Measurements from ENCODE around the gene ACADSB.
A peak's percentile ranks its signal among the peaks of the same experiment; 100 is the strongest.

Gene ACADSB

DNA sequence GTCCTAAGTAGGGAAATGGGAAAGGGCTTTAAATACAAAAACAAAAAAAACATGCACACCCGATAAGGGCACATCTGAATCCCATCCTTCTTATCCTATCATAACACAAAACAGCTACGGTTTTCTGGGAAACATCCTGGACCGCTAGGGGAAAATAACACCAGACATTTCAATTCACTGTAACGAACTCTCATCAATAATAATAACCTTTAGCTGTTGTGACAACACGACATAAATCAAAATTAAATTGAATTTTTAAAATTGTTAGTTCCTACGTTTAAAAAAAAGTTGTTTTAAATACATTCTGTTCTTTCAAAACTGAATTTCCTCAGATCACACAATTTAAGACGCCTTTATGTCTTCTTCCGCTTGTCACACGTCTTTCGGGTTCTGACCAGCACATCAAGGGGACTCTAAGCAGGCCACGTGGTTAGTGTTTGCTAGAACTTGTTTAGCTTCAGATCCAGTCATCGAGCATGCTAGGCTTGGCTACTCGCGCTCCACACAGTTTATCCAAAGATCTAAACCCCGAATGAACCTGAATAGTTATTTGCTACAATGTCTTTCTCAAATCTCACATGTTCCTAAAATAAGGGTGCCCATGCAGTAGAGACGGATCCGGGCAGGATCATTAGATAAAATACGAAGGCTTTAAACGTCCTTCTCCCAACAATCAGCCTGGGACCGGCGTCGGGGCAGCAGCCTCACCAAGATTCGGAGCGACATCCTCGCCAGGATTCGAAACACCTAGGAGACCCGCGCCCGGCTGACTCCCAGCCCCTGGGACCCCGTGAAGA lies 1.1 kb upstream of the ACADSB start:
- peak; percentile 80 for DNase-seq

- no peak for DNase-seq
Measured at GRCh38 chr10:123009105-123009820, 457 bp downstream of the ACADSB start.

DNA sequence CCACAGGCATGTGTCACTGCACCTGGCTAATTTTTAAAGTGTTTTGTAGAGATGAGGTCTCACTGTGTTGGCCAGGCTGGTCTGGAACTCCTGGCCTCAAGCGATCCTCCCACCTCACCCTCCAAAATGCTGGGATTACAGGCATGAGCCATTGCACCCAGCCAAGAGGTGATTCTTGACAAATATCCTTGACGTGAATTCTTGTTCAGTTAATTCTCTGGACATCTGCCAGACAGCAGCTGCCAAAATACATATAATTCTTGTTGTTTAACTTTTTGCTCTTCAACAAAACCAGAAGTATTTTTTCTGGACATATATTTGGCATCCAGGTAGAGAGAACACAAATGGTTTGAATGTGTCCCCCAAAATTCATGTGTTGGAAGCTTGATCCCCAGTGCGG lies 3.2 kb downstream of the ACADSB start:
- DNase-seq, result no peak

DNA sequence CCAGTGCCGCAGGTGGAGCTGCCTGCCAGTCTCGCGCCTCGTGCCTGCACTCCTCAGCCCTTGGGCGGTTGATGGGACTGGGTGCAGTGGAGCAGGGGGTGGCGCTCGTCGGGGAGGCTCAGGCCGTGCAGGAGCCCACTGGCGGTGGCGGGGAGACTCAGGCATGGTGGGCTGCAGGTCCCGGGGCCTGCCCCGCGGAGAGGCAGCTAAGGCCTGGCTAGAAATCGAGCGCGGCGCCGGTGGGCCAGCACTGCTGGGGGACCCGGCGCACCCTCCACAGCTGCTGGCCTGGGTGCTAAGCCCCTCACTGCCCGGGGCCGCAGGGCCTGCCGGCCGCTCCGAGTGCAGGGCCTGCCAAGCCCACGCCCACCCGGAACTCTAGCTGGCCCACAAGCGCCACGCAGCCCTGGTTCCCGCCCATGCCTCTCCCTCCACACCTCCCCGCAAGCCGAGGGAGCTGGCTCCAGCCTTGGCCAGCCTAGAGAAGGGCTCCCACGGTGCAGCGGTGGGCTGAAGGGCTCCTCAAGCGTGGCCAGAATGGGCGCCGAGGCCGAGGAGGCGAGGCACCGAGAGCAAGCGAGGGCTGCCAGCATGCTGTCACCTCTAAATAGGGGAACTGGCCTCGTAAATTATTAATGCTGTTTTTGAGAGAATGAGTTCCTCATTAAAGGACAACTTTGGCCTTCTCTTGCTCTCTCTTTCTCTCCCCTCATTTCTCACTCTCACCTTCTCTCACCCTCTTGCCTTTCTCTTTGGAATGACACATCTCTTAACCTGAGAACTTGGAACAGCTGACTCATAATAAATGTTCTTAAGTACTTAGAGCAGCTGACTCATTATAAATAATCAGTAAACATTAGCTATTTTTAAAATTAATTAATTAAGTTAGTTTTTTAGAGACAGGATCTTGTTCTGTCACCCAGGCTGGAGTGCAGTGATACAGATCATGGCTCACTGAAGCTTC lies 4.9 kb downstream of the ACADSB start:
- no peak for DNase-seq

- no peak for DNase-seq
Measured at GRCh38 chr10:123014772-123015171, 6.0 kb downstream of the ACADSB start.

DNA sequence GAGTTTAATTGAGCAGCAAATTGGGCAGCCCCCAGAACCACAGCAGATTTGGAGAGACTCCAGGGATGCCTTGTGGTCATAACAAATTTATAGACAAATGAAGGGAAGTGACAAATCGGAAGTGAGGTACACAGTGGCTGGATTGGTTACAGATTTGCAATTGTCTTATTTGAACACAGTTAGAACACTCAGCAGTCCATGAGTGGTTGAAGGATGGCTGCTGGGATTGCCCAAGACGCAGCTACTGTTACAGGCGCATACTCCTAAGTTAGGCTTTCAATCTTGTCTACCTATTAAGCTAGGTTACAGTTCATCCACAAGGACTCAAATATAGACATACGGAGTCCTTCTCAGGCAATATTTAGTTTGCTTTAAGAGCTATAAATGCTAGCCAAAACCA lies 7.4 kb downstream of the ACADSB start:
- DNase-seq, result no peak

DNA sequence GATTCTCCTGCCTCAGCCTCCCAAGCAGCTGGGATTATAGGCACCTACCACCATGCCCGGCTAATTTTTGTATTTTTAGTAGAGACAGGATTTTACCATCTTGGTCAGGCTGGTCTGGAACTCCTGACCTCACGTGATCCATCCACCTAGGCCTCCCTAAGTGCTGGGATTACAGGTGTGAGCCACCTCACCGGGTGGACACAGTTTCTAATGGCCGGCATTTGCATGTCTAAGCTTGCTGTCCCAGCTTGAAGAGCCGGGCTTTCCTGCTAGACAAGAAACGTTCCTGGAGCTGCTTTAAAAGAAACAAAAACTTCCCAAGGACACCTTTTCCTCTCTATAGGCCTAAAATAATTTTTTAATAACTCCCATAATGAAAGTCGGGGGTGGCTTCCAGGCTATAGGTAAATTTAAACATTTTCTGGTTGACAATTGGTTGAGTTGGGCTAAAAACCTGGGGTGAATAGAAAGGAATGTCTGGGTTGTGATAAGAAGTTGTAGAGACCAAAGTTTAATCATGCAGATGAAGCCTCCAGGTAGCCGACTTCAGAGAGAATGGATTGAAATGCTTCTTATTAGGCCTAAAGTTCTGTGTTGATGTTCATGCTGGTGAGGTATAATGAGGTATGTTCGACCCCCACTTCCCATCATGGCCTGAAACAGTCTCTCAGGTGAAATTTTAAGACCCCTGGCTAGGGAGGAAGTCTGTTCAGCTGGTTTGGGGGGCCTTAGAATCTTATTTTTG lies 8.8 kb downstream of the ACADSB start:
- DNase-seq, result no peak

DNA sequence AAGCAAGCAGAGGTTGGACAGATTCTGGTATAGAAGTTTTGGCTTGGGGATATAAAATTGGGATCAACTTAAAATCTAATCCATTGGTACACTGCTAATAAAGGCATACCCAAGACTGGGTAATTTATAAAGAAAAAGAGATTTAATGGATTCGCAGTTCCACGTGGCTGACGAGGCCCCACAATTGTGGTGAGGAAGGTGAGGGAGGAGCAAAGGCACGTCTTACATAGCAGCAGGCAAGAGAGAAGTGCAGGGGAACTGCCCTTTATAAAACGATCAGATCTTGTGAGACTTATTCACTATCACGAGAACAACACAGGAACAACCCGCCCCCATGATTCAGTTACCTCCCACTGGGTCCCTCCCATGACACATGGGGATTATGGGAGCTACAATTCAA lies 9.7 kb downstream of the ACADSB start:
- DNase-seq, result no peak

DNA sequence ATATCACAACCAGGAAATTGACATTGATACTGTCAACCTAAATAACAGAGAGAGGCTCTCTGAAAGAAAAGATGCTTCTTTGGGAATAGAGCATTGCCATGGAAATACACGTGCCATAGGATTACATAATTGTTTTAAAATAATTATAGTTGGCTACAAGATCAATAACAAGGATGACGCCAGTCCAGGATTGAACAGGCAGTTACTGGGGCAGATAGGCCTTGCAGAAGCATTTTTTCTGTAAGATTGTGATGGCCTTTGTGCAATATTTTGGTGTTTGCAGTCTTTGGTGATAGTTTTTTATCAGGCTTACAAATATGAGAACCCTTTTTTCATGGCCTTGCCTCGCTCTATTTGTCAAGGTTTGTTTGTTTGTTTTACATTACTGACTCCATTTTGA lies 10.5 kb downstream of the ACADSB start:
- no peak for DNase-seq

DNA sequence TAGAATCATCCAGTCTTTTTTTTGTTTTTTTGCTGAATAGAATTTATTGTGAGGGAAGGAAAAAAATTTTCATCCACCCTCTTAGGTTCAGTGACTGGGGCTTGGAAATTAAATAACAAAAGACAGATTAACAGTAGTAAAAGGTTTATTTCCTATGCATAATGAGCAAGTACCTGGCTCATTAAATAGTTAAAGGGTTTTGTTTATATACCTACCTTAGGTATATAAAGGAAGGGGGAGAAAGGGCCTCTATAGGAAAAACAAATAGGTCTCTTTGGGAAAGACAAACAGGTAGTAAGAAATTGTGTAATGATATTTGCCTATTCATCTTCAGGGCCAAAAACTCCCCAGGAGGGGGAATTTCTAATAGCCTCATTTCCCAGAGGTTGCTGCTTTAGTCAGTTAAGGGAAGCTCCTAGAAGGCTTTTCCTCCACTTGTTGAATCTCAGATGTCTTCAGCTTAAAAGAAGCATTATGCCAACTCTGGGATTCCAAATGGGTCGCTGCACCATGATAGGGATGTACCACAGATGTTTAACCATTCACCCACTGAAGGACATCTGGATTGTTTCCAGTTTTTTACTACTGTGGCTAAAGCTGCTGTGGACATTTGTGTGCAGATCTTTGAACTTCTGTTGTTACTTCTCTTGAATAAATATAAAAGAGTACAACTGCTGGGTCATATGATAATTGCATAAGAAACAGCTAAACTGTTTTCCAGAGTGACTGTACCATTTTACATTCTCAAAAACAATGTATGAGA lies 11.3 kb downstream of the ACADSB start:
- DNase-seq, result no peak

DNA sequence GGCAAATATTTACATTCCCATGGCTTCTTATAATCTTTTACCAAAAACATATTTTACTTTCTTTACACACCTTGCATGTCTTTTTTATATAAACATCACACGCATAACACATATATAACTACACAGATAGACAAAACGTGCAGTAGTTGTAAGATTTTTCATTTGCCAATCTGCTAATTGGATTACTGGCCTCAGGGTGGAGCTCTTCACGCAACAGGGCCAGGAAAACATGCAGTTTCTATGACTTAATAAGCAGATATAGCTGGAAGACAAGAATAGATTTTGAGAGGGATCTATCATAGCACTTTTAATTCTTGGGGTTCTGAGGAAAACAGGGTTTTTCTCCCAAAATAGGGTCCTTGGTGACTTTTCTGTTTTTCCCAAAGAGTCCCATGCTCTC lies 12.7 kb downstream of the ACADSB start:
- no peak for DNase-seq

DNA sequence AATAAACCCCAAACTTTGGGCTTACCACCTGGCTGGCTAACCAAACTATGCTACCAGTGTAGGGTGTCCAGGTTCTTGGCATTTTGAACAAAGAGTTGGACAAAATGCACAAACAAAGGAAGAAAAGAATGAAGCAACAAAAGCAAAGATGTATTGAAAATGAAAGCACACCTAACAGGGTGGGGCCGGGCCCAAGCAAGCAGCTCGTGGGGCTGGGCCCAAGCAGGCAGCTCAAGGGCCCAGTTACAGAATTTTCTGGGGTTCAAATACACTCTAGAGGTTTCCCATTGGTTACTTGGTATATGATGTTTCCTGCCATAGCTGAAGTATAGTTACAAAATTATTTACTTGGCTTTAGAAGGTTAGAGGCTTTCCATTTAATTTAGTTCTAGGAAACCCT lies 15.7 kb downstream of the ACADSB start:
- DNase-seq, result no peak

- DNase-seq, result no peak
Measured at GRCh38 chr10:123026302-123026701, 17.5 kb downstream of the ACADSB start.

DNA sequence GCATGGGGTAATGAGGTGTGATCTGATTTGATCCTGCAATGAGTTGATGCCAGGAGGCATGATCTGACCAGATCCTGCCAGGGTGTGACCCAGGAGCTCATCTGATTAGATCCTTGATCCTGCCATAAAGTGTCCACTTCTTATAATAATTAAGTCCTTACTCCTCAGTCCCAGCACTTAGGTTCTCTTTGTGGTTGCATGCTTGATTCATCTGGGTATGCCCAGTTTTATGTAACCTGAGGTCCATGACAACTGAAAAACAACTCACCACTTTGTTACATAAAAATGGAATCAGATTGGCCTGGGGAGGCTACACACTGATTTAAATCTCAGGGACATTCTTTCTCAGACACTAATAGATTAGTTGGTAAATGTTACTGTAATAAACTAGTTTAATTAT lies 19.1 kb downstream of the ACADSB start:
- DNase-seq, result peak; percentile 25

GRCh38 chr10:123031124-123031523 lies 22.3 kb downstream of the ACADSB start:
- no peak for DNase-seq

DNA sequence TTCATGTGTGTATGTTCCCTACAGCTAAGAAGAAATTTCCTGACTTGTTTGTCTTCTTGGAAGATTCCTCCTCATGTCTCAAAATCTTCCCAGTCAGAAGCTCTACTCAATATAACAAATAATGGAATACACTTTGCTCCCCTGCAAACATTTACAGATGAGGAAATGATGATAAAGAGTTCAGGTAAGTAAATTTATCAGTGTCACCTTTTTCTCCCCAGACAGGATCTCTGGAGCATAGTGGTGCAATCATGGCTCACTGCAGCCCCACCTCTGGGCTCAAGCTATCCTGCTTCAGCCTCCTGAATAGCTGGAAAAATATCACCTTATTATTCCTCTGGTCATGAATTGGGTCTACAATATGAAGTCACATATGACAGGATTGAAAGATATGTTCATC lies 25.5 kb downstream of the ACADSB start:
- no peak for DNase-seq

GRCh38 chr10:123035467-123036086 lies 26.8 kb downstream of the ACADSB start:
- DNase-seq, result no peak

GRCh38 chr10:123038782-123039631 lies 30.2 kb downstream of the ACADSB start:
- peak; percentile 16 for DNase-seq

- no peak for DNase-seq
Measured at GRCh38 chr10:123039632-123039930, 30.8 kb downstream of the ACADSB start.

GRCh38 chr10:123042708-123043408 lies 34.1 kb downstream of the ACADSB start:
- no peak for DNase-seq

Measured in inflammatory macrophage treated with lipopolysaccharide for 4 hours (primary cell).